ENCODE results near the gene TRIO. TPM values are rescaled to one million over a fixed set of nuclear protein-coding genes. Genes with fewer than 3 reads are reported as not detected.
A peak's percentile ranks its signal among the peaks of the same experiment; 100 is the strongest.

Gene TRIO
- polyA plus RNA-seq, 10 donors, result 151 to 228 (median 197) TPM

GRCh38 chr5:14479143-14479696 lies 336.1 kb downstream of the TRIO start:
- DNase-seq, result no peak

GRCh38 chr5:14481349-14481748 lies 338.2 kb downstream of the TRIO start:
- no peak for DNase-seq

- DNase-seq, result no peak
Observed at GRCh38 chr5:14482085-14482484, 338.9 kb downstream of the TRIO start.

- no peak for DNase-seq
Observed at GRCh38 chr5:14483504-14484157, 340.5 kb downstream of the TRIO start.

- DNase-seq, result no peak
Observed at GRCh38 chr5:14486486-14486885, 343.3 kb downstream of the TRIO start.

GRCh38 chr5:14486996-14487896 lies 344.1 kb downstream of the TRIO start:
- peak in 1 of 3 donors; percentile 68 for DNase-seq

- peak in 1 of 3 donors; percentile 78 for DNase-seq
Observed at GRCh38 chr5:14487897-14488570, 344.9 kb downstream of the TRIO start.

GRCh38 chr5:14488709-14489108 lies 345.6 kb downstream of the TRIO start:
- DNase-seq, result peak in 1 of 3 donors; percentile 62

- DNase-seq, result peak in 1 of 3 donors; percentile 52
Observed at GRCh38 chr5:14489643-14490042, 346.5 kb downstream of the TRIO start.

- DNase-seq, result peak in 1 of 3 donors; percentile 54
Observed at GRCh38 chr5:14490309-14490711, 347.2 kb downstream of the TRIO start.

- DNase-seq, result peak in 1 of 3 donors; percentile 63
Observed at GRCh38 chr5:14491015-14491915, 348.1 kb downstream of the TRIO start.

GRCh38 chr5:14492331-14492964 lies 349.3 kb downstream of the TRIO start:
- DNase-seq, result no peak

- DNase-seq, result no peak
Observed at GRCh38 chr5:14495301-14495700, 352.2 kb downstream of the TRIO start.

- no peak for DNase-seq
Observed at GRCh38 chr5:14497311-14497710, 354.2 kb downstream of the TRIO start.

GRCh38 chr5:14501353-14502293 lies 358.5 kb downstream of the TRIO start:
- DNase-seq, result no peak

- DNase-seq, result peak in 1 of 3 donors; percentile 10
Observed at GRCh38 chr5:14502294-14502690, 359.1 kb downstream of the TRIO start.

GRCh38 chr5:14503017-14503680 lies 360.0 kb downstream of the TRIO start:
- peak in 2 of 3 donors; percentile 34 to 49 for DNase-seq

- peak in 1 of 3 donors; percentile 24 for DNase-seq
Observed at GRCh38 chr5:14503681-14504331, 360.7 kb downstream of the TRIO start.
